ENCODE results near the gene CDHR1. TPM values are rescaled to one million over a fixed set of nuclear protein-coding genes. Genes with fewer than 3 reads are reported as not detected.

CDHR1 gene
- total RNA-seq, 1 experiment from 2014 or later, result not detected

DNA sequence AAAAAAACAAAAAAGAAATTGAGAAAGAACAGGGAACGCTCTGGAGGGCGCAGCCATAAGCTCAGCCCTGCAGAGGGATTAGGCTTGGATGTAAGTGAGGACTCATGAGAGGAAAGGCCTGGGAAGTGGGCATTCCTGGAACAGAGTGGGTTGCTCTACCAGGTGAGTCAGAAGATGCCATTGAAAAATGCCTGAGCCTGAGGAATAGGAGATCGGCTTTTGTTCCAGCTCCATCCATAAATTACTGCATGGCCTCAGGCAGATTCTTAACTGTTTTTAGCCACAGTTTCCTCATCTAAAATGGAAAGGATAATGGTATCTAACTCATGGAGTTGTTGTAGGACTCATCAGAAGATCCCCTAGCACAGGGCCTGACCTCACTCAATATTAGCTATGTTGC is 49.4 kb downstream of the CDHR1 start:
- no peak for DNase-seq (ENCODE audit: low read depth)
- in situ Hi-C loops (cut with HindIII; ENCODE audit: low pct_unique_long_range_greater_than_20kb, low sequenced_read_pairs), result no loop called here

DNA sequence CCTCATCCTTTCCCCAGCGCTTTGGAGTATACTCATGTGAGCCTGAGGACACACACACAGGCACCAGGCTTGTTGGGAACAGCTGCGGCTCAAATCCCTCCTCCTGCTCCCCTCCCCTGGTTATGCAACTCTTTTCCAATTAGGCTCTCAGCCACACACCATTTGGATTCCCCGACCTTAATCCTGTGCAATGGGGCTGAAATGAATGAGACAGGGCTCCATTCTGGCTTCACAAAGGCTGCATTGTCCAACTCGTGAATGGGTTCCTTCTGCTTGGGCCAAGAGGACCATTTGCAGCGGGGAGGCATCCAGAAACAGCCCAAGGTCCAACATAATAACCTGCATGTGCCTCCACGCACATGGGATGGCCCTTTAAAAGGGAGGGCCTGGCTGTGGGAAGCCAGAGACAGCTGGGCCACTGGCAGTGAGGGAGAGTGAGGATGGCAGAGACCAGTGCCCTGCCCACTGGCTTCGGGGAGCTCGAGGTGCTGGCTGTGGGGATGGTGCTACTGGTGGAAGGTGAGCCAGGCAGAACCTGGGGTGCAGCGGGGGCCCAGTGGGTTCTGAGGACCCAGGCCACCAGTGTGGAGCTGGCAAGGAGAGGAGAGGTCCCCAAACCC is 50.4 kb downstream of the CDHR1 start, which contains the start of gene RGR:
TSS of gene RGR (plus strand) at position 403 of the 620 bp plus-strand sequence. CDS start at position 441, 38 bp downstream.
- in situ Hi-C loops (cut with HindIII; ENCODE audit: low pct_unique_long_range_greater_than_20kb, low sequenced_read_pairs), result no loop called here
- no peak for DNase-seq (ENCODE audit: low read depth)

DNA sequence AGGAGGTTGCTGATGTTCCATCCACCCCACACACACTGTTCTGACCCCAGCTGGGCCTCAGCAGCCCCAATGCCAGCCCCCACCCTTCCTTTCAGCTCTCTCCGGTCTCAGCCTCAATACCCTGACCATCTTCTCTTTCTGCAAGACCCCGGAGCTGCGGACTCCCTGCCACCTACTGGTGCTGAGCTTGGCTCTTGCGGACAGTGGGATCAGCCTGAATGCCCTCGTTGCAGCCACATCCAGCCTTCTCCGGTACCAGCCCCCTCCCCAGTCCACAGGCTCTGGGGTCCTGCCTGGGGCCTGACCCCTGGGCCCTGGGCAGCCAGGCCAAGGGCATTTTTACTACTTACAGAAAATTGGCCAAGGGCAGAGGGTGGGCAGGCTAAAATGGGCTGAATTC is 53.2 kb downstream of the CDHR1 start:
- DNase-seq (ENCODE audit: low read depth), result no peak
- in situ Hi-C loops (cut with HindIII; ENCODE audit: low pct_unique_long_range_greater_than_20kb, low sequenced_read_pairs), result no loop called here

DNA sequence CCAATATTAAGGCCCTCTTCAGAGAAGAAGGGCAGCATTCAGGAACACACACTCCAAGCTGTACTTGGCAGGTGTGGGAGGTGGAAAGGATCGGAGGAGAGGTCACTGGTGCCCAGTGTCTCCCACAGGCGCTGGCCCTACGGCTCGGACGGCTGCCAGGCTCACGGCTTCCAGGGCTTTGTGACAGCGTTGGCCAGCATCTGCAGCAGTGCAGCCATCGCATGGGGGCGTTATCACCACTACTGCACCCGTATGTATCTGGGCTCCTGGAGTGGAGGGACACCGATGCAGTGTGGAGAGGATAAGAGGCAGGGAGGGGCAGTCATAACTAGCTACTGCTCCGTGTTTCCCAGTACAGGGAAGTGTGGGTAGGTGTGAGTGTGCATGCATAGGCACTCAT is 54.5 kb downstream of the CDHR1 start:
- in situ Hi-C loops (cut with HindIII; ENCODE audit: low pct_unique_long_range_greater_than_20kb, low sequenced_read_pairs), result no loop called here

GRCh38 chr10:84254552-84255478 is 60.5 kb downstream of the CDHR1 start:
- DNase-seq (ENCODE audit: low read depth), result no peak
- in situ Hi-C loops (cut with HindIII; ENCODE audit: low pct_unique_long_range_greater_than_20kb, low sequenced_read_pairs), result no loop called here

More for the DNA sequence above, 54.5 kb downstream of the CDHR1 start:
- DNase-seq (ENCODE audit: low read depth), result no peak

DNA sequence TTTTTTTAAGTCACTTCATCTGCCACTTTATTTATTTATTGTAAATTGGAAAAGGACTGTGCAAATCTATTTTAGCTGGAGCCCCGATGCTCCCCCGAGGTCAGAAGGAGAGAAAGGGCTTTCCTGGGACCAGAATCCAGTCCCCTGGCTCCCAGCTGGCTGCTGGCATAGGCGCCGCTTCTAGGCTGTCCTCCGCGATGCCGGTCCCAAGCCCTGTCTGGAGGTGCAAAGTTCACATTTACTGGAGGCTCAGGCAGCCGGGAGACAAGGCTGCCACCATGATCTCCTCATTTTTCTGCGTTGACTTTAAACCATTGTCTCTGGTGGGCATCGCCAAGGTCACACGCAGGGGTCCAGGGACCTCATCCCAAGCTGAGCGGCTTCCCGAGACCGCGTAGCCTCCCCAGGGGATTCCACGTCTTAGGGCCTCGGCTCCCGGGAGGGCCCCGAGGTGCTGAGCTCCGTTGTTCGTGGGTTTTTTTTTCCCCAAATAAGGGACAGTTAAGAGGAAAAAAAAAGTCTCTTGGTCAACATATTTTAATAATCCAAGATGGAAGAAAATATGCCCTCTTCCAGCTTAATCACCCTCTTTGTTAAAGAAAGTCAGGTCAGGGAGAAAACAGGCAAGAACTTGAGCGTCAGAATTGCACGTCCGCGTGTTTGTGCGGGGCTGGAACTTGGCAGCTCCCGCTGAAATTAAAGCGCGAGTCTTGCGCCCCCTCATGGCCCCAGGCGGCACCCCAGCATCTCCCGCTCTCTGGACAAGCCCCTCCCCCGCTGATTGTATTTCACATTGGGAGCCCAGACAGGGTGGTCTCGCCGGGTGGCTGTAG is 62.4 kb downstream of the CDHR1 start:
- no peak for DNase-seq (ENCODE audit: low read depth)
- in situ Hi-C loops (cut with HindIII; ENCODE audit: low pct_unique_long_range_greater_than_20kb, low sequenced_read_pairs), result no loop called here

DNA sequence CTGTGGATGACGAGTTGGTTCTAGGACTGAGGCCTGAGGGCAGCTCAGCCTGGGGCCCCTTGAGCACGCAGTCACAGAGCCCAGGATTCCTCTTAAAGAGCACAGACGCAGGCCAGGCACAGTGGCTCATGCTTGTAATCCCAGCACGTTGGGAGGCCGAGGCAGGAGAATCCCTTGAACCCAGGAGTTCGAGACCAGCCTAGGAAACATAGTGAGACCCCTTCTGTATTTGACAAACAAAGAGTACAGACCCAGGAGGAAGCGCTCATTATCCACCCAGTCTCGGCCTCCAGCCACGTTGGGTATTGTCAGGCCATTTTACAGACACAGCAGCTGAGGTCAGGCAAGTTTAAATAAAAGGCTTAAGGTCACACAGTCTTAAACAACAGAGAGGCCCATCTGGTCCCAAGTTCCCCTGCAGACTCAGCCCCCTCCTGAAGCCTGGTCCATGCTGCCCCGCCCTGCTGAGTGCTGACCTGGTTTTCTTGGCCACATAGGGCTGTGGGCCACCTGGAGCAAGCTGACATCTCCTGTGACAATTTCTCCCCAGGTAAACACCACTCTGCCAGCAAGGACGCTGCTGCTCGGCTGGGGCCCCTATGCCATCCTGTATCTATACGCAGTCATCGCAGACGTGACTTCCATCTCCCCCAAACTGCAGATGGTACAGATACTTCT is 63.1 kb downstream of the CDHR1 start:
- in situ Hi-C loops (cut with HindIII; ENCODE audit: low pct_unique_long_range_greater_than_20kb, low sequenced_read_pairs), result no loop called here
- no peak for DNase-seq (ENCODE audit: low read depth)

GRCh38 chr10:84258034-84258695 is 63.8 kb downstream of the CDHR1 start:
- in situ Hi-C loops (cut with HindIII; ENCODE audit: low pct_unique_long_range_greater_than_20kb, low sequenced_read_pairs), result no loop called here
- DNase-seq (ENCODE audit: low read depth), result no peak

- in situ Hi-C loops (cut with HindIII; ENCODE audit: low pct_unique_long_range_greater_than_20kb, low sequenced_read_pairs), result no loop called here
- DNase-seq (ENCODE audit: low read depth), result no peak
These were observed 67.0 kb downstream of the CDHR1 start for GRCh38 chr10:84261236-84261915.

DNA sequence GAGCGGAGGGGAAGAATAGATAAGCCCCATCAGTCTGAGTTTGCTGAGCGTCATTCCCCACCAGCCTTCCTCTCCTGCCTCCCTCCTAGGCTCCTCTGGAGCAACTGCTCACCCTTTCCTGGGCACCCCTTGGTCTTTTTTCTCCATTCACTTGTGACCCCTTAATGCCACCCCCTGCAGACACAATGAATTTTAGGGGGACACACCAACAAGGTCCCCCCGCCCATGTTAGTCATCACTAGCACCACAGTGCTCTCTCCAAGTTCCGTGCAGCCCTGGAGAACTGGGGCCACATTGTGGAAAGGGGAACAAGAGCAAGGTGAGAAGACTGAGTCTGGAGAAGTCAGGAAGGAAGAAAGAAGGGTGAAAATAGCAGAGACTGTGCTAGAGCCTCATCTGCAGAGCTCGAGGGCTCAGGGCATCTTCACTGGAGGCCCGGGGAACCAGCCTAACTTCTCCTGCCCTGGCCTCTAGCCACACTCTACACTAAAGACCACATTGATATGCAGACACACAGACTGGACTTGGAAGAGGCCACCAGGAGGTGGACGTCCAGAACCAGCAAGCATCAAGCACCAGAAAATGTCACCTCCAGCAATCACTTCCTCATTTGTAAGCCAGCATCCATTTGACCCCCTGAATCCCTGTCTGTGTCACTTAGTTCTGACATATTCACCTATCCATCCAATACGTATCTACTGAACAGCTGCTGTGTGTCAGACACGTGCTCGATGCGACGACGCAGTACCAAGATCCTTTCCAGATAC is 68.0 kb downstream of the CDHR1 start:
- in situ Hi-C loops (cut with HindIII; ENCODE audit: low pct_unique_long_range_greater_than_20kb, low sequenced_read_pairs), result no loop called here
- DNase-seq (ENCODE audit: low read depth), result no peak

DNA sequence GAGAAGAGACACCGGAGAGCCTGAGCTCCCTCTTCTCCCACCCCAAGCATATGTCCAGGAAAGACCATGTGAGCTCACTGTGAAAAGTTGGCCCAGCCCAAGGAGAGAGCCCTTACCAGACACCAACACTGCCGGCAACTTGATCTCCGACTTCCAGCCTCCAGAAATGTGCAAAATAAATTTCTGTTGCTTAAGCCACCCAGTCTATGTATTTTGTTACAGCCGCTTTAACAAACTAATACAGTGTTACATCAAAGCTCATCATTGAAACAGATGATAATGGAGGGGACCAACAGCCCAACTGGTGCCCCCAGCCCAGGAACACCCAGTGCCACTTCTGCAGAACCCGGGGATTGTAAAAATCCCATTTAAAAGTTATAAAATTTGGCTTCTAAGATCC is 69.4 kb downstream of the CDHR1 start:
- in situ Hi-C loops (cut with HindIII; ENCODE audit: low pct_unique_long_range_greater_than_20kb, low sequenced_read_pairs), result no loop called here

GRCh38 chr10:84264611-84265141 is 70.3 kb downstream of the CDHR1 start:
- peak; percentile 49 for DNase-seq (ENCODE audit: low read depth)
- in situ Hi-C loops (cut with HindIII; ENCODE audit: low pct_unique_long_range_greater_than_20kb, low sequenced_read_pairs), result no loop called here

More for the DNA sequence above, 69.4 kb downstream of the CDHR1 start:
- no peak for DNase-seq (ENCODE audit: low read depth)

GRCh38 chr10:84265418-84265817 is 71.1 kb downstream of the CDHR1 start:
- DNase-seq (ENCODE audit: low read depth), result no peak
- in situ Hi-C loops (cut with HindIII; ENCODE audit: low pct_unique_long_range_greater_than_20kb, low sequenced_read_pairs), result no loop called here

GRCh38 chr10:84267503-84268126 is 73.3 kb downstream of the CDHR1 start:
- in situ Hi-C loops (cut with HindIII; ENCODE audit: low pct_unique_long_range_greater_than_20kb, low sequenced_read_pairs), result no loop called here
- DNase-seq (ENCODE audit: low read depth), result peak; percentile 7

- in situ Hi-C loops (cut with HindIII; ENCODE audit: low pct_unique_long_range_greater_than_20kb, low sequenced_read_pairs), result no loop called here
These were observed 74.8 kb downstream of the CDHR1 start for GRCh38 chr10:84269162-84269561.

More at GRCh38 chr10:84269162-84269561, 74.8 kb downstream of the CDHR1 start:
- DNase-seq (ENCODE audit: low read depth), result no peak
